ENCODE data around the gene SVIP.

The SVIP gene

DNA sequence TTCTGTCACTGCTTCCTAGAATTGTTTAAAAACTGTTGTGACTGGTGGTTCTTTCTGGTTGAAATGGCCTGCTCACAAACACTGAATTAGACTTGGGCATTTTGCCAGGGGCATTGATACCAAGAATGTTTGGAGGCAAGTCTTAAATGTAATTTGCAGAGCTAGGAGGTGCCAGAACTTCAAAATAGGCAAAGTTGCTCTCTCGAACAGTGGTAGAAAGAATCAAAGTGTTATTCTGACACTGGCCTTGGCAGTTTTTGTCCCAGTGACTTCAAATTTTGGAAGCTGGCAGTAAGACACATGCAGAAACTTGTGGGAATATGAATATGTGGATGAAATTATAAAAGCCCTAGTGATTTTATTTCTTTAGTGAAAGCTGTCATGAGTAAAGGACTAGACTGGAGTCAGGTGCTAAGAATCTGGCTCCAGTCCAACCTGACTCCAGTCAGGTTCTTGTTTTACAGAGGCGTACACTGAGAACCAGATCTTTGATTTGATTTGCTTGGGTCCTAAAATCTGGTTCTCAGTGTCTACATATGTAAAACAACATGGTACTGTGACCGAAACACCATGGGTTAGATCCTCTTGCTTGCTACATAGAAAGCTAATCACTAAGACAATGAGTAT is 20.9 kb downstream of the SVIP start:
- H3K27ac Mint-ChIP-seq: no peak overlapping the region
- H3K36me3 Mint-ChIP-seq (ENCODE audit: low read depth): peaks cover 6% of the 10 kb centered on the region
- DNase-seq: no peak
- no peak overlapping the region for H3K4me3 Mint-ChIP-seq
- peaks cover 4% of the 10 kb centered on the region for H3K27me3 Mint-ChIP-seq
- H3K9me3 Mint-ChIP-seq: peaks cover 8% of the 10 kb centered on the region
- no peaks in the 10 kb centered on the region for H3K4me1 Mint-ChIP-seq (ENCODE audit: low read depth)

DNA sequence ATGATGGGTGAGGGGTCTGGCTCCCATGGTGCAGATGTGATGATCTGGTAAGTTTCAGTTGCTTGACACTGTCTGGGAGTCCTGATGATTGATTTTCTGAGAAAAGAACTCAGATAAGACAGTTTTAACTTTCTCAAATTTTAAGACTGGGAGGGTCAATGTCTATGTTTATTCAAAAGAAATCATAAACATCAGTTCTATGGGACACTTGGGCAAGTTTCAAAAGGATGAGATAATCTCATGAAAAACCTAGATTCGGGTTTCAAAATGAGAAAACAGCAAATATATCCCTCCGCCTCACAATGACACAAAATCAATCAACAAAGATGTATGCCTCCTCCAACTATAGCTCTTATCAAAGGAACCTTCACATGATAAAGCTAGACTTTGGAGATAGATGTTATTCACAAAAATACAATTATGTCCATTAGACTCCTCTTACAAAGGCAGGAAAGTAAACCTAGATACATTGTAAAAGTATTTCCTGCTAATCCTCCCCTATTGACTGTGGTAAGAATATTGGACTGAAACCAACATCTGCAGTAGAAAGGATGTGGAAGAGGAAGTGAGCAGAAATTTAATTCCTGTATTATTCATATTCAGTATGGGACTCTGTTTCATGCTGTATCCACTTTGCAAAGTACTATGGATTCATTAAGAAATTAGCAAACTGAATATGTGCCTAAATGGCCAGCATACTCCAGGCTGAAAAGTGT is 21.6 kb downstream of the SVIP start:
- Mint-ChIP-seq H3K27me3 (peaks cover 4% of the 10 kb centered on the region), H3K27ac (no peak overlapping the region), H3K4me3 (no peak overlapping the region), H3K4me1 (ENCODE audit: low read depth) (no peaks in the 10 kb centered on the region), H3K9me3 (peaks cover 8% of the 10 kb centered on the region), H3K36me3 (ENCODE audit: low read depth) (peaks cover 6% of the 10 kb centered on the region)
- no peak for DNase-seq

GRCh38 chr11:22807391-22807790 is 22.2 kb downstream of the SVIP start:
- H3K4me3 Mint-ChIP-seq: no peak overlapping the region
- H3K27me3 Mint-ChIP-seq: peaks cover 5% of the 10 kb centered on the region
- no peak for DNase-seq
- peaks cover 8% of the 10 kb centered on the region for H3K9me3 Mint-ChIP-seq
- no peak overlapping the region for H3K27ac Mint-ChIP-seq
- peaks cover 6% of the 10 kb centered on the region for H3K36me3 Mint-ChIP-seq (ENCODE audit: low read depth)
- H3K4me1 Mint-ChIP-seq (ENCODE audit: low read depth): no peaks in the 10 kb centered on the region

DNA sequence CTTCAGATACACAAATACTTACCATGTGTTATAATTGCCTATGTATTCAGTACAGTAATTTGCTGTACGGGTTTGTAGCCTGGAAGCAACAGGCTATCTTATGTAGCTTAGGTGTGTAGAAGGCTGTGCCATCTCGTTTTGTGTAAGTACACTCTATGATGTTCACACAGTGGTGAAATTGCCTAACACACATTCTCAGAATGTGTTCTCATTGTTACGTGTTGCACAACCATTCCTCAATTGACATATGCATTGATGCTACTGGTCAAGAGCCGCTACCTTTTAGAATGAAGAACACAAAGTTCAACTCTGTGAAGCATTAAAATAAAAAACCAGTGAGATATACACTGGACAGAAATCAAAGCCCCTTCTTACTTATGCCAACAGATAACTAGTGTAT is 26.7 kb downstream of the SVIP start:
- no peak overlapping the region for H3K4me3 Mint-ChIP-seq
- H3K27ac Mint-ChIP-seq: no peak overlapping the region

DNA sequence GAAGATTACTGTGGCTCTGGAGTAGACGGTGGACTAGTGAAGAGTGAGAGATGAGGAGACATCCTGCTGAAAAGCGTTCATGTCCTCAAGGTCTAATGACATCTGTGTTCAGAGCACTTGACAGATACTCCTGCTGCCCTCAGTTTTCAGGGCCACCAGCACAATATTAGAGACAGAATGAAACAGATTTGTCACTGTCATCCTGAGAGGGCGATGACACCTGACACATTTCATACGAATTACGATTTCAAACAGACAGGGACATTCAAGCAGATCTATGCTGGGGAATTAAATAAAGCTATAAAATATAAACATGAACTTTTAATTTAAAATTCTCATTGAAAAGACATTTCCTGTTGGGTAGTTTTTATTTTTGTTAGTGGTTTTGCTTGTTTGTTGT is 29.1 kb downstream of the SVIP start:
- Mint-ChIP-seq H3K36me3 (ENCODE audit: low read depth) (no peaks in the 10 kb centered on the region), H3K9me3 (no peaks in the 10 kb centered on the region), H3K4me3 (no peak overlapping the region), H3K27me3 (peaks cover 7% of the 10 kb centered on the region), H3K27ac (no peak overlapping the region), H3K4me1 (ENCODE audit: low read depth) (no peaks in the 10 kb centered on the region)
- no peak for DNase-seq

More for the DNA sequence above, 26.7 kb downstream of the SVIP start:
- Mint-ChIP-seq H3K27me3 (peaks cover 10% of the 10 kb centered on the region), H3K36me3 (ENCODE audit: low read depth) (no peaks in the 10 kb centered on the region), H3K9me3 (no peaks in the 10 kb centered on the region), H3K4me1 (ENCODE audit: low read depth) (no peaks in the 10 kb centered on the region)
- no peak for DNase-seq

DNA sequence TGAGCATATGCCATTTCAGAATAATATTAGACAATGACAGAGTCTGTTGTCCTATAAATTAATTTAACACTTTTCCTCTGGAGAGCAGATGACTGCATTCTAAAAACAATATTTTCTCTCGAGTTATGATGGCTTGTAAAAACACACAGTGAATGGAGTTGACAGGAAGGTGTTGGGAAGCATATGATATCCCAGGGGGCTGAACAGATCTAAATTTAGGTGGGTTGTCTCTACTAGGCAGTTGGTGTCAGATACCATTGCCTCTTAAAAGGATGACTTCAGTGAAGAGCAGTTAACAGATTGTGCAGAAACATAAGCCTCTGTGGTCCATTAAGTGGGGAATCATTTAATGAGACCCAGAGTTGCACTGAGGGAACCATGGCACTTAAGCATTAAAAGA is 30.7 kb downstream of the SVIP start:
- no peak for DNase-seq
- no peak overlapping the region for H3K4me3 Mint-ChIP-seq
- no peak overlapping the region for H3K27ac Mint-ChIP-seq
- peaks cover 7% of the 10 kb centered on the region for H3K27me3 Mint-ChIP-seq
- H3K4me1 Mint-ChIP-seq (ENCODE audit: low read depth): no peaks in the 10 kb centered on the region
- H3K36me3 Mint-ChIP-seq (ENCODE audit: low read depth): no peaks in the 10 kb centered on the region
- no peaks in the 10 kb centered on the region for H3K9me3 Mint-ChIP-seq

DNA sequence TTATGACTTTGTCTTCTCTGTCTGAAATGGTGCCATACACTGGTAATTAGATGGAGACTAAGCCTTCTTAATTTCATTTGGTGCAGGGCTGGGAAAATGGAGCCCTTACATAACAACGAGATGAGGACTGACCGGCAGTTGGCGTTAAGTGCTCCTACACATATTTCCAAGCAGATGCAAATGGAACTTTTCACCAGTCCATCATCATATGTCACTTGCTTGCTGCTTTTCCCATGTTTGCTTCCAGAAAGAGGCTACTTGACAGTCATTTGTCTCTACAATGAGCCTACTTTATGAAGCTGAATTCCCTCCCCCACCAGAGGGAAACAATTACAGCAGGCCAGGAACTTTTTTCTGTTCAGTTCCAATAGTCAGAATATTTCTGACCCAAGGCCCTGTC is 32.6 kb downstream of the SVIP start:
- no peak overlapping the region for H3K27ac Mint-ChIP-seq
- H3K36me3 Mint-ChIP-seq (ENCODE audit: low read depth): no peaks in the 10 kb centered on the region
- no peak for DNase-seq
- H3K4me3 Mint-ChIP-seq: no peak overlapping the region
- H3K4me1 Mint-ChIP-seq (ENCODE audit: low read depth): no peaks in the 10 kb centered on the region
- H3K9me3 Mint-ChIP-seq: no peaks in the 10 kb centered on the region
- H3K27me3 Mint-ChIP-seq: peaks cover 4% of the 10 kb centered on the region

DNA sequence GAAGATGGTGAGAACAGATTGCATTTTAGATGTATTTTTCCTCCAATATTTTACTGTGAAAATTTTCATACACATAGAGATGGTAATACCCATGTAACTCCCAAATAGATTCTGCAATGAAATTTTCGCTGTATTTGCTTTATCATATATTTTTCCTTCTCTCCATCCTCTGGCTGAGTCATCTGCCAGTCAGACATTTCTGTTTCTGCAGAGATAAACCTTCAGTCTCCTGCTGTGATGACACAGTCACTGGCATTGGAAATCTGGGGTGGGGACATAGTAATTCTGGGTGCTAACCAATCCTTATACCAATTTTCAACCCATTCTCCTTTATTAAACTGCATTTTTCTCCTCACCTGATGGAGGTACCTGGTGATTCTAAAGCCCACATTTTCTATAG is 33.7 kb downstream of the SVIP start:
- H3K4me1 Mint-ChIP-seq (ENCODE audit: low read depth): no peaks in the 10 kb centered on the region
- no peak overlapping the region for H3K27ac Mint-ChIP-seq
- peaks cover 3% of the 10 kb centered on the region for H3K27me3 Mint-ChIP-seq
- DNase-seq: no peak
- H3K9me3 Mint-ChIP-seq: no peaks in the 10 kb centered on the region
- H3K4me3 Mint-ChIP-seq: no peak overlapping the region
- H3K36me3 Mint-ChIP-seq (ENCODE audit: low read depth): no peaks in the 10 kb centered on the region

DNA sequence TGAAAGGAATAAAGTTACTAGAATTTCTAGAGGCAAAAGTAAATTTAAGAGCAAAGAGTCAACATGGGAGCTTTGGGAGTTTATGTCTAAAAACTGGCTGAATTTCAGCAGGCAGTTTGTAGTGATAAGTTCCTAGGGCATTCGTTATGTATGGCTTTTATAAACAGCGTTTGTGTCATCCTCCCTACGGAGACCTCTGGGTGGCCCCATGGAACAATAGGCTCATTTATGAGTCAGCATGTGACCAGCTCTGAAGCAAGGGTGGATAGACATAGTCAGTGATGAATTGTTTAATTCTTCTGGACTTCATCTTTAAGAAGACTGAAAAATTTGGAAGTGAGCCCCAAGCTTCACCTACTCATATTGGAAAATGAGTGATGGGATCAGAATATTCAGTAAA is 37.1 kb downstream of the SVIP start:
- no peaks in the 10 kb centered on the region for H3K36me3 Mint-ChIP-seq (ENCODE audit: low read depth)
- no peaks in the 10 kb centered on the region for H3K4me1 Mint-ChIP-seq (ENCODE audit: low read depth)
- no peaks in the 10 kb centered on the region for H3K9me3 Mint-ChIP-seq
- no peak for DNase-seq
- no peak overlapping the region for H3K27ac Mint-ChIP-seq
- H3K4me3 Mint-ChIP-seq: no peak overlapping the region
- no peaks in the 10 kb centered on the region for H3K27me3 Mint-ChIP-seq

- Mint-ChIP-seq H3K4me1 (ENCODE audit: low read depth) (no peaks in the 10 kb centered on the region), H3K9me3 (no peaks in the 10 kb centered on the region), H3K27me3 (peaks cover 4% of the 10 kb centered on the region), H3K36me3 (ENCODE audit: low read depth) (no peaks in the 10 kb centered on the region), H3K27ac (no peak overlapping the region), H3K4me3 (no peak overlapping the region)
- no peak for DNase-seq
Measured at GRCh38 chr11:22787551-22788162, 41.9 kb downstream of the SVIP start.

- Mint-ChIP-seq H3K27me3 (peaks cover 4% of the 10 kb centered on the region), H3K4me3 (no peak overlapping the region), H3K9me3 (no peaks in the 10 kb centered on the region), H3K4me1 (ENCODE audit: low read depth) (no peaks in the 10 kb centered on the region), H3K36me3 (ENCODE audit: low read depth) (no peaks in the 10 kb centered on the region), H3K27ac (no peak overlapping the region)
- no peak for DNase-seq
Measured at GRCh38 chr11:22787055-22787454, 42.5 kb downstream of the SVIP start.

DNA sequence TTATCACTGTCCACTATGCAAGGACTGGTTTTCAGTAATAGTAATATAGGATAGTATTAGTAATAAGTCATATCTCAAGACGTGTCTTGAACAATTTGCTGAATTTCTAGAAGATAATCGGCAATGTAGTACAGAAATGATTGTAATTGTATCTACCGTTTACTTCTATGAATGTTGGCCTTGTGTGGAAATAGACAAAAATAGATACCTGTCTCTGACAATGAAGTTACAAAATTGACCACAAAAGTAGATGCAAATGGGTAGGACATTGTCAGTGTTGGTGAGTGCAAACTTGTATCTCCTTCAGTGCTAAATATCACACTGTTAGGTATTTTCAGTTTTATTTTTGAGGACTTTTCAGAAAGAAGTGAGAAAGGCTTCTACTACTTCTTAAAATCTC is 43.1 kb downstream of the SVIP start:
- H3K27me3 Mint-ChIP-seq: peaks cover 4% of the 10 kb centered on the region
- no peak overlapping the region for H3K4me3 Mint-ChIP-seq
- no peaks in the 10 kb centered on the region for H3K4me1 Mint-ChIP-seq (ENCODE audit: low read depth)
- H3K27ac Mint-ChIP-seq: no peak overlapping the region
- no peak for DNase-seq
- H3K9me3 Mint-ChIP-seq: no peaks in the 10 kb centered on the region
- no peaks in the 10 kb centered on the region for H3K36me3 Mint-ChIP-seq (ENCODE audit: low read depth)

- H3K4me3 Mint-ChIP-seq: no peak overlapping the region
- H3K27ac Mint-ChIP-seq: no peak overlapping the region
- H3K36me3 Mint-ChIP-seq (ENCODE audit: low read depth): no peaks in the 10 kb centered on the region
- no peaks in the 10 kb centered on the region for H3K9me3 Mint-ChIP-seq
- peaks cover 4% of the 10 kb centered on the region for H3K27me3 Mint-ChIP-seq
- no peak for DNase-seq
- H3K4me1 Mint-ChIP-seq (ENCODE audit: low read depth): peaks cover 7% of the 10 kb centered on the region
Measured at GRCh38 chr11:22785251-22785650, 44.4 kb downstream of the SVIP start.

DNA sequence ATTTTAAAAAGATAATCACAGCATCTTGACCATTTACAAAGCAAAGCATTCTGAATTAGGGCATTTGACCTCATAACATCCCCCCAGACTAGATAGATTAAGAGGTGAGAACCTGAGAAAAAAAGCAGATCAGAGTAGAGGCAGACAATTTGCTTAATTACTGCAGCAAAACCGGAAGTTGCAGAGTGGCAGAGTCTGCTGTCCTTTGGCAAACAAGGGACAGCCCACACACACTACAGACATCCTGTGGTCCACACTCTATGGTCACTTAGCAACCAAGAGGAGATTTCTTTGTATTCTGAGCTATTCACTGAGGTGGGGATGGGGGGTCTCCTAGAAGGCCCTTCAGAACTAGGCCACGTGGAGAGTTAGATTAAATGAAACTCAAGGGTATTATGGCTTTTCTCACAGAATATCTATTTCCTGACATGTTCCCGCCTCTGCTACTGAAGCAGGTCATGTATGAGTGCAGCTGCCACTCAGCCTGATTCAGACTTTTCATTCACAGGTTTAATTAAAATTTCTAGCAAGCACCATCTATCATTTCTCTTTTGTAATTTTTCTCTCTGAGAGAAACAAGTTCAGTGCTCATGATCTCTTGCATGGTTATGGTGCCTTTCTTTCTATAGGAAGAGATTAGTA is 48.5 kb downstream of the SVIP start:
- no peak for DNase-seq
- Mint-ChIP-seq H3K4me1 (ENCODE audit: low read depth) (peaks cover 7% of the 10 kb centered on the region), H3K27me3 (peaks cover 3% of the 10 kb centered on the region), H3K9me3 (no peaks in the 10 kb centered on the region), H3K27ac (no peak overlapping the region), H3K4me3 (no peak overlapping the region), H3K36me3 (ENCODE audit: low read depth) (no peaks in the 10 kb centered on the region)

GRCh38 chr11:22779850-22780249 is 49.8 kb downstream of the SVIP start:
- H3K9me3 Mint-ChIP-seq: no peaks in the 10 kb centered on the region
- no peak for DNase-seq
- peaks cover 8% of the 10 kb centered on the region for H3K27me3 Mint-ChIP-seq
- H3K36me3 Mint-ChIP-seq (ENCODE audit: low read depth): no peaks in the 10 kb centered on the region
- no peak overlapping the region for H3K4me3 Mint-ChIP-seq
- H3K27ac Mint-ChIP-seq: no peak overlapping the region
- peaks cover 7% of the 10 kb centered on the region for H3K4me1 Mint-ChIP-seq (ENCODE audit: low read depth)
